ENCODE results near the gene RARS2.

The RARS2 gene

GRCh38 chr6:87572883-87573282 is 16.9 kb downstream of the RARS2 start:
- no peak for DNase-seq

DNA sequence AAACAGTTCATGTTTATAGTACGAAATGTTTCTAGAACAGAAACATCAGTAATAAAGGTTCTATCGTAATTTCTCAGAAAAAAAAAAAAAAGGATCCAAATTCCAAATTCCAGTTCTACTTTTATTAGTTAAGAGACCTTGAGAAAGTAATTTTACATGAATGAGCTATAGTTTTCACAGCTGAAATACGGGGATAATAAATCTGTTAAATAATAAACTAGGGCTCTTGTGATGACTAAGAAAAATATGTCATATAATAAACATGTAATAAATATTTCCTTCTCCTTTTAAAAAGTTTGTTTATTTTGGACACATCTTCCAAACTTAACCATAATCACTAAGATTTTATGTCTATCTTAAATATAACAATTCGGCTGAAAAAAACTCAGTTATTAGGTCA is 17.8 kb downstream of the RARS2 start:
- no peak for DNase-seq

DNA sequence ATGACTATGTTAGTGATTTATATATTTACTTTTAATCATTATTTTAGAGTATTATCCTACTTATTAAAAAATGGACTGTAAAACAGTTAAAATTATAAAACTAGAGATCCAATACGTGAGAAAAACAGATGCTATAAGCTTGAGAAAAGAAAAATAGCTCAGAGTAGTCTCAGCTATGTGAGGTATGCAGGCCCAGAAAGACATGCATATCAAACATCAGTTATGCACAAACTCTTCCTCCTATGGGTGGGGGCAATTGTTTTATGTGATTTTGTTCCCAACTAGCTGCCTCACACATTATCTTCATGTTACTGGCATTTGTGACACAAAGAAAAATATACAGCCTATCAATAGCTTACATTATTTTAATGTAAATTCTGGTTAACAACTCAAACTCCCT is 28.8 kb downstream of the RARS2 start:
- no peak for DNase-seq

DNA sequence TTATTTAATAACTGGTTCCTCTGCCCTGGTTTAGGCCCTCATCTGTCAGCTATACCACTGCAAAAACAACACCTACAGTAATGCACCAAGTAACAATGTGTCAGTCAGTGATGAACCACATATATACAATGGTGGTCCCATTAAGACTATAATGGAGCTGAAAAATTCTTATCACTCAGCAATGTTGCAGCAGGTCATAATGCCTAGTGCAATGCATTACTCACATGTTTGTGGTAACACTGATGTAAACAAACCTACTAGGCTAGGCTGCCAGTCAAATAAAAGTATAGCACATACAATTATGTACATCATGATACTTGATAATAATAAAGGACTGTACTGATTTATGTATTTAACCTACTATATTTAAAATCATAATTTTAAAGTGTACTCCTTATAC is 31.3 kb downstream of the RARS2 start:
- no peak for DNase-seq

DNA sequence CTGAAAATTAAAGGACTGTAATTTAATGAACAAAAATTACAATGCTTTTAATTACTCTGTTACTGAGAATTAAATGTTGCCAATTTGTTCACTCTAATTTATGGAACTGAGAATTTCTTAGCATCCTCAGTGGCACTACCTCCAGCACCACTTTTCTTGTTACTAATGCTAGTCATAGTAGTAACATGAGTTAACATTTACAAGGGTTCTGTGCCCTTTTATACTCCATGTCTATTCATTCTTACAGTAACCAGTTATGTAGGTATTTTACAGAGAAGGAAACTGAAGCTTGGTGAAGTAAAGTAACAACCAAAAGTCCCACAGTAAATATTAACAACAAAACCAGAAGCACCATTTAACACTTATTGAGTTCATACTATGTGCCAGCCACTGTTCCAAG is 34.3 kb downstream of the RARS2 start:
- no peak for DNase-seq

DNA sequence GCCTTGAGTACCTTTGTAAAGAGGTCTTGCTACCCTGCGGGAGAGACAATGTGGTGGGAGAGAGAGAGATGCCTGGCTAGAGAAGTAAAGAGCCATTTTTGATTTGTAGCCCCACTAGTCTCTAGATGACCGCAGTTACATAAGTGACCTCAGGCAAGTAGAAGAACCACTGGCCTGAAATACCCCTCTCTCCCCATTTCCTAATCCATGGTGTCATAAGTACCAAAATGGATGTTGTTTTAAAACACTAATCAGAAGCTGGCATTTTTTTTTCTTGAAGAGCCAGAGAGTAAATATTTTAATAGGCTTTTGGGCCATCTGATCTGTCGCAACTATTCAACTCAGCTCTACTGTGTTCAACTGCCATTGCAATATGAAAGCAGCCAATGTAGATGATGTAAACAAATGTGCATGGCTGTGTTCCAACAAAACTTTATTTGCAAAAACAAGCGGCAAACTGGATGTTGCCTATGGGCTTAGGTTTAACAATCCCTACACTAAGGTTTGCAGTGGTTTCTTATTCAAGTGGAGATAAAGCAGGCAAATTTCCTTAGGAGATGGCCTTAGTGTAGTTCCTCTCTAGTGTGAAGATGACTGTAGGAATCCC is 36.5 kb downstream of the RARS2 start:
- no peak for DNase-seq

DNA sequence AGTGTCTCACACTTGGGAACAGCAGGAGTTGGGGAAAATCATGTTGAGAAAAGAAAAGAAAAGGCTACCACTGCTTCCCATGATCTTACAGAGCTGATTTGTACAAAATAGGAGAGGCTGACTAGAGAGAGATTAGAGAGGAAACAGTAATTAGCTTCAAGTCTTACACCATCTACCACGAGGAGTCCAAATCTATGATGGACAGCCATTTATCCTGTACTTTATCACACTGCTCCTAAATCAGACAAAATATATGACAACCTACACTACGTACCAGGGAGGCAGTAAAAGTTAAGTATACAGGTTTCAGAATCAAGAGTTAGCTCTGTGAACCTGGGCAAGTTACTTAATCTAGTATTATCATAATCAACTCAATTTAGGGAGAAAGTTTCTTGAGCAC is 38.0 kb downstream of the RARS2 start:
- no peak for DNase-seq

DNA sequence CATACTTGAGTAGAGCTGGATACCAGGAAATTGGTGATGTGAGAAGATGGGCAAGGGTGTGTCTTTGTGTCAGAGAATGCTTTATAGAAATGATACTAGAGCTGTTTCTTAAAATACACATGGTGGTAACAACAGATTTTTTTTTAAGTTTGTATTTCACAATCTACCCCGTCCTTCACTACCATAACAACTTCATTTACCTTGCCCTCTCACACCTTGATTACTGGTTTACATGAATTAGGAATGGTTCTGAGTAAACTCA is 45.4 kb downstream of the RARS2 start:
- DNase-seq = no peak

DNA sequence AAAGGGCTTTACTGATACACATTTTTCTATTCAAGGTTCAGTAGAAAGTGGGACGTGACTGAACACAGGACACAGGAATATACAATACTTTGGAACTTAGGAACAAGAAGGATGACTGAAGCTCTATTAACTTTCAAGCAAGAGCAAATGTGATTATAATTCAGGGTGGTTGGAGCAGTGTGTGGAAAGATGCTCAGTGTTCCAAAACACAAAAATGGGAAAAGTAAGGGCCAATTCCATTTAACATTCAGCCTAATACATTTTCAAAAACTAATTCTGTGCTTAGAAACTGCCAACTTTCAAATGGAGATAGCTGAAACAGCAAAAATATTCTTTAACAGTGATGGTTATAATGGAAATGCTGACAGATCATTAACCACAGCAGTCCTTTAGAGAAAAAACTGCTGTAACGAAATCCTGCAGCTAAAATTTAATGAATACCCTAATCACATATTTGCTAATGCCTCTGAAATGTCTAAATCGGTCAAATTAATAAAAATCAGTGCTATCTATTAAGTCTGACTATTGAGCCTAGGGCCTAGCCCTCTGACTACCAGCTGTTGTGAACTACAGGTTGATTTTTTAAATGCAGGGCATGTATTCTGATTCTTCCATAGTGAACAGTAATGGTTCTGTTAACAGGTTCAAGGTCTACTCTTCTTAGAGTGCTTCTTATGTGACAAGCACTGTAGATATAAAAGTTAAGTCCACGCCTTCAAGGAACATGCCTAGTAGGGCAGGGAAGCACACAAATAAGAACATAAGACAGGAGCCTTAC is 45.9 kb downstream of the RARS2 start:
- DNase-seq = no peak

DNA sequence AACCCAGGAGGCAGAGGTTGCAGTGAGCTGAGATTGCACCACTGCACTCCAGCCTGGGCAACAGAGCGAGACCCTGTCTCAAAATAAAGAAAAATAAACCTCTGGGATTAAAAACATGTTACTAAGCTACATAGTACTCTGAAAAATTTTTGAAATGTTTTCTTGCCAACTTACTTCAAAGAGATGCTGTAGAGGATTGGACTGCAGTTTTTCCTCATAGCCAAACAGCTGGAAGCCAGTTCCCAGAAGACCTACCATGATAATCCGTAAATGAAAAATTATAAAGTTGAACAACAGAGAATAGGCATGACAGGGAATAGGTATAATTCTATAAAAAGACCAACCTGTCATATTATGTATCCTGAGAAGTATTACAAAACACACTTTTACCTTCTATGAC is 48.0 kb downstream of the RARS2 start:
- DNase-seq = no peak

DNA sequence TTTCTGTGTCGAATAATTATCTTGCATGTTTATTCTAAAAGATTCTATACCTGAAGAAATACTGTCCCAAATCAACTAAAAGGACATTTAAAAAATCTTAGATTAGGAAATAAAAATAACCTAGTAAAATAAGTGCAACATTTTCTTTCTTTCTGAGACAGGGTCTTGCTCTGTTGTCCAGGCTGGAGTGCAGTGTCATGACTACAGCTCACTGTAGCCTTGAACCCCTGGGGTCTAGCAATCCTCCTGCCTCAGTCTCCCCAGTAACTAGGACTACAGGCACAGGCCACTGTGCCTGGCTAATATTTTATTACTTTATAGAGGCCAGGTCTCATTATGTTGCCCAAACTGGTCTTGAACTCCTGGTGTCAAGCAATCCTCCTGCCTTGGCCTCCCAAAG is 48.7 kb downstream of the RARS2 start:
- no peak for DNase-seq

- no peak for DNase-seq
Measured at GRCh38 chr6:87540539-87540938, 49.2 kb downstream of the RARS2 start.

GRCh38 chr6:87539554-87539953 is 50.2 kb downstream of the RARS2 start:
- DNase-seq = no peak

- no peak for DNase-seq
Measured at GRCh38 chr6:87538510-87539260, 51.1 kb downstream of the RARS2 start.

- no peak for DNase-seq
Measured at GRCh38 chr6:87534377-87535047, 55.3 kb downstream of the RARS2 start.

DNA sequence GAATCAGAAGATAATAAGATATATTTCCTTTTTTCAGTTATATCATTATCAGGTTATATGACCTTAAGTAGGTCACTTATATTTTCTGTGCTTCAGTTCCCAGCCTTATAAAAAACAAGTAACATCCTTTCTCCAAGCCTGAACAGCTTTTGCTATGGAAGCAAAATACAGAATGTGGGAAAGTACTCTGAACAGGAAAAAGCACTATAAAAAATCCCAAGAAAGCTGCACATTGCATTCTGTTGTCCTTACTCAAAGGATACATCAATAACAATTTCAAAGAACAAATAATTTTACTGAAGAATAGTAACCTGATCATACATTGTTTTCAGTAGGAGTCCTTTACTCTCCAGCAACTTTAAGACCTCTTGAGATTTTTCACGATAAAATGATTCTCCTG is 60.6 kb downstream of the RARS2 start:
- DNase-seq = no peak

GRCh38 chr6:87522686-87523085 is 67.1 kb downstream of the RARS2 start:
- DNase-seq = no peak

- no peak for DNase-seq
Measured at GRCh38 chr6:87518453-87518852, 71.3 kb downstream of the RARS2 start.

- no peak for DNase-seq
Measured at GRCh38 chr6:87514831-87515230, 75.0 kb downstream of the RARS2 start.

DNA sequence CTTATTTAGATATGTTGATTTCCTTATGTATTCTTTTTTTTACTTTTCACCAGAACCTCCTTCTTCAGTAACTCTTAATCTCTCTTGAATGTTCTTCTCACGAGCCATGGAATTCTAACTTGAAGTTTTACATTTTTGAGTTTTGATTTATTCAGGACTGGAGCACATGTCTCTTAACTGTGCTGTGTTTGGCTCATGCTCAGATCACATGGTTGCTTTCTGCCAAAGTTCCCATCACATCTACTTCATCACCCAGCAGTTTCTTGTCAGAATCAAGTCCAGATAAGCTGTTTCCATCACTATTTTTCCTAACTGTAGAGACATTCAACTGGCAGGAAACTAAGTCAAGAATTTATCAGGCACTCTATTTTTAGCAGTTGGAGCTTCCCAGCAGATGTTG is 85.3 kb downstream of the RARS2 start:
- DNase-seq = no peak

DNA sequence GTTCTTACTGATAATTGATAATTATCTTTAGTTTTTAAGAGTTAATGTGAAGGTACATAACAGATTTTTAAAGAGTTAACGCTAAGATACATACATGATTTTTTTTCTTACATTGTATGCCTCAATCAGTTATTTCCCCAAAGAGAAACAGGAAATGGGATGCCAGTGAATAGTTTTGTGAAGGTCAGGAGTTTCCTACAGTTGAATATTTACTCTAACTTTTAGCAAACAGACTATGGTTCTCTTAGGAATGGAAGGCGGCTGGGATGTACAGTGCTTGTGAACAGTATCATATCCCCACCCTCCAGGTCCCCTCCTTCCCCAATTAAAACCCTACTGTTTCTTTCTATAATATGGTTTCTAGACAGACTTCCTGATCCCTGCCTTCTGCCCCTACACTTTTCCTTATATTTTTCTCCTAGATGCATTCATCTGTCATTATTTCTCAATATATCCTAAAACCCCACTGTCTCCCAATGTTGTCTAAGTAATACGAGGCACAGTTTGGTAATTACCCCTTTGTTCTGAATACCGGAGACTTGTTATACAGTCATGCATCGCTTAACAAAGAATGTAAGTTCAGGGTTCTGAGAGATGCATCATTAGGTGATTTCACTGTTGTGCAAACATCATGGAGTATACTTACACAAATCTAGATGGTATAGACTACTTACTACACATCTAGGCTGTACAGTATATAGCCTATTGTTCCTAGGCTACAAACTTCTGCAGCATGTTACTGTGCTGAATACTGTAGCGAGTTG is 87.8 kb downstream of the RARS2 start:
- DNase-seq = no peak

DNA sequence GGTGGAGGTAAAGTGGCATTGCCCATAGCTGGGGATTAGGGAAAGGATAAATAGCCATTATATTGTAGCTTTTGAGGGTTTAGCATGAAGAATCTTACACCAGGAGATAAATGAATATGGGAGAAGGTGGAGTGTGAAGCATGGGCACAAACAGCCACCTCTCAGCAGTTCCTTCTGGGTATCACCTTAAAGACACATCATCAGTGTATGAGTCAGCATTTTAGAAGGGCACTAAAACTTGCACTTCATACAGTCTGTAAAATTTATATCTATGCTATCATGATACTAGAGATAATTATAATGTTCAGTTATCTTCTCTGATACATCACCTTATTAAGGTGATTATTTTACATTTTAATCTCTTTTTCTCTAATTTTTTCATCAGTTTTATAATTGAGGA is 91.7 kb downstream of the RARS2 start:
- no peak for DNase-seq

GRCh38 chr6:87494761-87495422 is 94.9 kb downstream of the RARS2 start:
- no peak for DNase-seq

Data from CD4-positive, alpha-beta T cell treated with Interferon alpha-2 for 1 hour (primary cell).